NT2/D1 (cell line): ENCODE results near the gene OPCML.

Experiments used
- SUZ12 ChIP-seq: IDR thresholded peaks from 2 replicates; pipeline ENCODE4 v1.6.1; 2011; ENCODE audit not compliant: insufficient read length, insufficient read depth; ENCODE audit errors: extremely low read depth
- YY1 ChIP-seq: IDR thresholded peaks from 2 replicates; pipeline ENCODE4 v1.6.1; 2011; ENCODE audit not compliant: insufficient read length, insufficient read depth
- ZNF274 ChIP-seq: IDR thresholded peaks from 2 replicates; pipeline ENCODE4 v1.6.1; 2011; ENCODE audit warnings: mild to moderate bottlenecking, low read depth, low read length

- TF ChIP-seq YY1 = no peak
- TF ChIP-seq SUZ12 = no peak
- no peak for TF ChIP-seq ZNF274
These were observed 813.3 kb downstream of the OPCML start for GRCh38 chr11:132718711-132719671.
